ENCODE results near the gene KLRC3.
"Not testable (repeated sequence)": the region's sequence is repeated elsewhere in the genome, so short reads cannot be mapped to it uniquely, and the experiment has no call there.

KLRC3 gene

GRCh38 chr12:10420334-10420733, at the start of gene KLRC3:
Gene KLRC3 (minus strand): TSS chr12:10420595. CDS start chr12:10420550, 45 bp downstream.
- not testable (repeated sequence) for ATAC-seq

- ATAC-seq, result no peak
Measured at GRCh38 chr12:10469701-10470100, 49.3 kb upstream of the KLRC3 start.

GRCh38 chr12:10466311-10466710, 45.9 kb upstream of the KLRC3 start:
- no peak for ATAC-seq

- ATAC-seq, result no peak
Measured at GRCh38 chr12:10457760-10458159, 37.4 kb upstream of the KLRC3 start.

- ATAC-seq, result no peak
Measured at GRCh38 chr12:10456856-10457255, 36.5 kb upstream of the KLRC3 start.

- no peak for ATAC-seq
Measured at GRCh38 chr12:10455766-10456165, 35.4 kb upstream of the KLRC3 start.

- ATAC-seq, result no peak
Measured at GRCh38 chr12:10454531-10454930, 34.1 kb upstream of the KLRC3 start.

- ATAC-seq, result no peak
Measured at GRCh38 chr12:10453156-10453555, 32.8 kb upstream of the KLRC3 start, which contains the start of gene KLRC1. Gene KLRC1 (minus strand): TSS chr12:10453377. CDS start chr12:10451156, 2,221 bp downstream.

GRCh38 chr12:10448236-10448635, 27.8 kb upstream of the KLRC3 start:
- no peak for ATAC-seq

GRCh38 chr12:10446052-10446451, 25.7 kb upstream of the KLRC3 start:
- not testable (repeated sequence) for ATAC-seq

GRCh38 chr12:10441144-10441543, 20.7 kb upstream of the KLRC3 start:
- ATAC-seq, result not testable (repeated sequence)

GRCh38 chr12:10439608-10440274, 19.3 kb upstream of the KLRC3 start:
- ATAC-seq, result not testable (repeated sequence)

- ATAC-seq, result not testable (repeated sequence)
Measured at GRCh38 chr12:10437601-10438000, 17.2 kb upstream of the KLRC3 start.

- ATAC-seq, result not testable (repeated sequence)
Measured at GRCh38 chr12:10435816-10436215, 15.4 kb upstream of the KLRC3 start, which contains the start of gene KLRC2. Gene KLRC2 (minus strand): TSS chr12:10436010. CDS start chr12:10435986, 24 bp downstream.

GRCh38 chr12:10430623-10431022, 10.2 kb upstream of the KLRC3 start:
- not testable (repeated sequence) for ATAC-seq

GRCh38 chr12:10425938-10426337, 5.5 kb upstream of the KLRC3 start:
- ATAC-seq, result not testable (repeated sequence)

- ATAC-seq, result not testable (repeated sequence)
Measured at GRCh38 chr12:10424260-10424899, 4.0 kb upstream of the KLRC3 start.

- ATAC-seq, result not testable (repeated sequence)
Measured at GRCh38 chr12:10422159-10422558, 1.8 kb upstream of the KLRC3 start.

- ATAC-seq, result no peak
Measured at GRCh38 chr12:10409392-10409791, 11.0 kb downstream of the KLRC3 start, which contains the start of gene KLRC4. Gene KLRC4 (minus strand): TSS chr12:10409757. CDS start chr12:10409575, 182 bp downstream.

GRCh38 chr12:10408842-10409241, 11.6 kb downstream of the KLRC3 start:
- ATAC-seq, result no peak

- ATAC-seq, result no peak
Measured at GRCh38 chr12:10406725-10407124, 13.7 kb downstream of the KLRC3 start.

GRCh38 chr12:10405294-10405693, 15.1 kb downstream of the KLRC3 start:
- no peak for ATAC-seq

- no peak for ATAC-seq
Measured at GRCh38 chr12:10404798-10405197, 15.6 kb downstream of the KLRC3 start.

- ATAC-seq, result no peak
Measured at GRCh38 chr12:10400829-10401228, 19.6 kb downstream of the KLRC3 start.

Measured in activated CD4-positive, CD25-positive, alpha-beta regulatory T cell treated with anti-CD3 and anti-CD28 coated beads, Interleukin-2, amount 50 U/mL, for 24 hours (primary cell).